HFF-Myc (cell line): Measurements from ENCODE around the gene TSR3.

Experiments
- DNase-seq: peaks from one replicate; pipeline ENCODE4 v3.0.0-alpha.2; 2011; ENCODE audit warnings: low read depth; ENCODE audit errors: extremely low read depth
- H3K4me3 ChIP-seq: replicated peaks from 2 replicates; pipeline ENCODE4 v1.5.1; 2011; ENCODE audit warnings: low read depth, mild to moderate bottlenecking, control low read depth, low read length
- TF ChIP-seq, protein P1 (sequence below): IDR thresholded peaks from 2 replicates; pipeline ENCODE4 v1.5.1; 2012; ENCODE audit warnings: mild to moderate bottlenecking, low read depth, low read length, control low read depth; ENCODE audit errors: missing control alignments

Gene TSR3

DNA sequence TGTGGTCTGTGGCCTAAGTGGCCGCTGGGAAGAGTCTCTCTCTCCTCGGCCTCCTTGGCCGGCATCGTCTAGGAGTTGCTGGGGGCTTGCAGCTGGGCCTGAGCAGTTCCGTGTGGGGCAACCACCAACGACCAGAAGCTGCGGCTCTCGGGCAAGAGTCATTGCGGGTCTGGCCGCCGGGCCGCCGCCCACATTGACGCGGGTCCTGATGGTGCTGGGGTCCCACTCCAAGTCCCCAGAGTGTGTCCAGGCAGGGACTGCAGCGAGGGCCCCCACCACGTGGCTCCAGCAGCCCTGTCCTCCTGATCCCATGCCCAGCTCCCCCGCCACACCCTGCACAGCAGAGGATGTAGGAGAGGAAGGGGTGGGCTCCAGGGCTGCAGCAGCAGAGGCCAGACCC, 31.9 kb upstream of the TSR3 start:
- H3K4me3 ChIP-seq: no peak overlapping the region
- TF ChIP-seq, protein P1, sequence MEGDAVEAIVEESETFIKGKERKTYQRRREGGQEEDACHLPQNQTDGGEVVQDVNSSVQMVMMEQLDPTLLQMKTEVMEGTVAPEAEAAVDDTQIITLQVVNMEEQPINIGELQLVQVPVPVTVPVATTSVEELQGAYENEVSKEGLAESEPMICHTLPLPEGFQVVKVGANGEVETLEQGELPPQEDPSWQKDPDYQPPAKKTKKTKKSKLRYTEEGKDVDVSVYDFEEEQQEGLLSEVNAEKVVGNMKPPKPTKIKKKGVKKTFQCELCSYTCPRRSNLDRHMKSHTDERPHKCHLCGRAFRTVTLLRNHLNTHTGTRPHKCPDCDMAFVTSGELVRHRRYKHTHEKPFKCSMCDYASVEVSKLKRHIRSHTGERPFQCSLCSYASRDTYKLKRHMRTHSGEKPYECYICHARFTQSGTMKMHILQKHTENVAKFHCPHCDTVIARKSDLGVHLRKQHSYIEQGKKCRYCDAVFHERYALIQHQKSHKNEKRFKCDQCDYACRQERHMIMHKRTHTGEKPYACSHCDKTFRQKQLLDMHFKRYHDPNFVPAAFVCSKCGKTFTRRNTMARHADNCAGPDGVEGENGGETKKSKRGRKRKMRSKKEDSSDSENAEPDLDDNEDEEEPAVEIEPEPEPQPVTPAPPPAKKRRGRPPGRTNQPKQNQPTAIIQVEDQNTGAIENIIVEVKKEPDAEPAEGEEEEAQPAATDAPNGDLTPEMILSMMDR: no peak
- DNase-seq: no peak

DNA sequence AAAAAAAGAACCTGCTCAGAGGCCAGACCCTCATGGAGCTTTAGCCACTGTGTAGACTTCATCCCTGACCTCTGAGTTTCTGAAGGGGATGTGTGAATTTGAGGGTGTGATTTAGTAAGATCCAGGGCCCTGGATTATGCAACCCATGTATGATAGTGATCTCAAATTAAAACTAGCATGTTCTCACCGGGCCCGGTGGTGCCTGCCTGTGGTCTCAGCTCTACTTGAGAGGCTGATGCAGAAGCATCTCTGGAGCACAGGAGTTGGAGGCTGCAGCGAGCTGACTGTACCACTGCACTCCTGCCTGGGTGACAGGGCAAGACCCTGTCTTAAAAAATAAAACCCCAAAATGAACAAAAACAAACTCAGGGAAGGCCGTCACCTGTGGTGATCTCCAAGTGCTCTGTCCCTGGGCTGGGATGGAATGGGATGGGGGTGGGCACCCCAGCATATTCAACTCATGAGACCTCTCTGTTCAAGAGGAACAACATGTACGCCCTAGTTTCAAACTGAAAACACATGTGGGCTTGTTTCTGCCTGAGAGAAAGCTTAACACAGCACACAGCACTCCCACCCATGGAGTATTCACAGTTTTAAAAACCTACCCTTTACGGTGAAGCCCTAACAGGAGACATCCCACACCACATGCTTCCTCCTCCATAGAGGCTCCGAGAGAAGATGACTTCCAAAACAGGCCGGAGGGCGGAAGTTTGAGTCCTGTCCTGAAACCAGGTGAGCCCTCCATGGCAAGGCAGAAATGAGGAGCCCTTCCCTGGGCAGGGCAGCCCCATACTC, 30.1 kb upstream of the TSR3 start:
- DNase-seq: no peak
- H3K4me3 ChIP-seq: no peak overlapping the region
- TF ChIP-seq, protein P1: no peak

DNA sequence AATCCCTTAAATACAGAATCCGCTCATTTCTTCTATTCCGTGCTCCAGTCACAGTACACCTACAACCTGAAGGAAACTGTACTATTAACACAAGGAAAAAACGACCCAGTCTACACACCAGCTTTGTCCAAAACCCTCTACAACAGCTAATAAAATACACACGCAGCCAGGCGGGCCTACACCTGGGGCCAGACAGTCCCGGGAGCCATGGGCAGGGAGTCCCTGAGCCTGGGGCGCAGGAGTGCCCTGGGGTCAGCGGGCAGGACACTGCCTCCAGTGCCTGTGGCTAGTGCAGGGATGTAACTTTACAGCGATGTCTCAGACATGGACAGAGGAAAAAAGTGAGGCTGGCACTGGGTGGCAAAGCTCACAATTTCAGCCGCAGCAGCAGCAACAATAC, 28.5 kb upstream of the TSR3 start:
- H3K4me3 ChIP-seq: no peak overlapping the region
- TF ChIP-seq, protein P1: no peak
- DNase-seq: no peak

DNA sequence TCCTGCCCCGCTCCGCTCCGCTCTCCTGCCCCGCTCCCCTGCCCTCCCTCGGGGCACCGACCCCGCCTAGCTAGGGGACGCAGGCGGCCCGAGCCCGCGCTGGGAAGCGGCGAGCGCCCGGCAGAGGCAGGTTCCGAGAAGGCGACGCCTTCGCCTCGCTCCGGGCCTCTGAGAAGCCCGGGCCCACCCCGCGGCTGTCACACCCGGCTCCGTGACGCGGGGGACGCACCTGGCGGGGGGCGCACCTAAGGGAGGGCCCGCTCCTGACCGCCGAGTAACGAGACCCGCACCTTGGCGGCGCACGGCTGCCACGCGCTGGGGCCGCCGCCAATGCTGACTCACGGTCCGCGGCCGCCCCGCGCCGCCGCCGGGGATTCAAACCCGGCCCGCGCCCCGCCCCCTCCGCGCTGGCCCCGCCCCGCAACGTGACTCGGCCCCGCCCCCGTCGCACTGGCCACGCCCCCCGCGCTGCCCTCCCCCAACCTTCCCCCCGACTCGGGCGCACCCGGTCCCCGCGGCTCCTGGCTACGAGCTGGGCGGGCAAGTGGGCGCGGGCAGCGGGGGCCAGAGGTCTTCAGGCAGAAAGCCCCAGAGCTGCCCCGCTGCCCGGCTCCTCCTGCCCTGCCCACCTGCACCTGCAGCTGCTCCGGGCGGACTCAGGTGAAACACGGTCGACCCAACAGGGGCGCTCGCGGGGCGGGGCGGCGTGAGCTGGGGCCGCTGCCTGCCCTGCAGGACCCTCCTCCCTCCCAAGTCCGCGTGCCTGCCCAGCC, 27.8 kb upstream of the TSR3 start:
- DNase-seq: no peak

DNA sequence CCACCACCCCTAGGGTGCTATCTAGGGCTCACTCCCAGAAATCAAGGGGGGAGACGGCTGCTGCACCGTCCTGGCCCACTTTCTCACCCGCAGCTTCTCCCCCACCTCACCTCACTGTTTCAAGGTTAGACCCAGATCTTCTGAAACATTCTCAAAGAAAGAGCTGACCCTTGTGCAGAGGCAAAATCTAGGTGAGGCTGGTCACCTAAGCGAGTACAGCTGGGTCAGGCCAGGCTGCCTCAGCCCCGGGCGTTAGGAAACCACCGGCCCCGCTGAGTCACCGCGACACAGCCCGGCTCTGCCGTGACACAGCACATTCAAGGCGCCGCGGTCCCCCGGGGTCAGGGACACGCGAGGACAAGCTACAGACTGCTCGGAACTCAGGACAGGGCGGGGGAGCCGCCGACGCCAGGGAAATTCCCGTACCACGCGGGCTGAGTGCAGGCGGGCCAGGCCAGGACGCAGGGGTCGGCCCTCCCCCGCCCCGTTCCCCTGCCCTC, 27.2 kb upstream of the TSR3 start:
- no peak for DNase-seq
- peak overlapping the region; percentile 62 for H3K4me3 ChIP-seq
- TF ChIP-seq, protein P1: no peak

More for the DNA sequence above, 27.8 kb upstream of the TSR3 start:
- TF ChIP-seq, protein P1: no peak
- H3K4me3 ChIP-seq: peak overlapping the region; percentile 62

DNA sequence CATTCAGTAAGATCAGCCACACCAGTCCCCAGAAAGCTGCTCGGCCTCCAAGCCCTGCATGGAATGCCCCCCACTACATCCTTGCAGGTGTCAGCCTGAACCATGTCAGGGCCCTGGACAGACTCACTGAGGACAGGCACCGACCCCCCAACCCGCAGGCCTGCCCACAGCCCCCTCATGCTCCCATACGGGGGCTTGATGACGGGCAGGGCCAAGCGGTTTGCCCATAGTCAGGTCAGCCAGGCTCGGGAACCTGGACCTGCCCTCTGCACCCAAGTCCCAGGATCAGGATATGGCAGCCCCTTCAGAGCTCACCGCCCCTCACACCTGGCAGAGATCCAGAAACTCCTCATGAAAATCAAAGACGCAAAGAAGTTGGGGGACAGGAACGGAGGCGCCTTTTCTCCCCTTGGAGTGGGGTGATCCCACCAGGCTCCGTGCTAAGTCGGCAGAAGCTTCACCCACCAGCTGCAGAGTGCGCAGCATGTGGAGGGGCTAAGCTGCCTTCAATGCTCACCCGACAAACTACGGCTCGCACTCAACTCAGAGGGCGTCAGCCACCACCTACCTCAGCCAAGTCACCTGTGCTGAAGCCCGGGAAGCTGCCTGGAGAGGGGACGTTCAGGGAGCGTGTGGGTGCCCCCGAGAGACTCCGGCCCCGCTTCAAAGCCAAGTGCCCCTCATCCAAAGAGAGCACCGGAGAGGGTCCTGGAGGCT, 26.6 kb upstream of the TSR3 start:
- TF ChIP-seq, protein P1: no peak
- no peak for DNase-seq
- peak overlapping the region; percentile 62 for H3K4me3 ChIP-seq
